Measurements from ENCODE around the gene CRK. TPM values are rescaled to one million over a fixed set of nuclear protein-coding genes. Genes with fewer than 3 reads are reported as not detected.
A peak's percentile ranks its signal among the peaks of the same experiment; 100 is the strongest.

Gene CRK
- total RNA-seq, 1 experiment from 2014 or later: 72.3 TPM

DNA sequence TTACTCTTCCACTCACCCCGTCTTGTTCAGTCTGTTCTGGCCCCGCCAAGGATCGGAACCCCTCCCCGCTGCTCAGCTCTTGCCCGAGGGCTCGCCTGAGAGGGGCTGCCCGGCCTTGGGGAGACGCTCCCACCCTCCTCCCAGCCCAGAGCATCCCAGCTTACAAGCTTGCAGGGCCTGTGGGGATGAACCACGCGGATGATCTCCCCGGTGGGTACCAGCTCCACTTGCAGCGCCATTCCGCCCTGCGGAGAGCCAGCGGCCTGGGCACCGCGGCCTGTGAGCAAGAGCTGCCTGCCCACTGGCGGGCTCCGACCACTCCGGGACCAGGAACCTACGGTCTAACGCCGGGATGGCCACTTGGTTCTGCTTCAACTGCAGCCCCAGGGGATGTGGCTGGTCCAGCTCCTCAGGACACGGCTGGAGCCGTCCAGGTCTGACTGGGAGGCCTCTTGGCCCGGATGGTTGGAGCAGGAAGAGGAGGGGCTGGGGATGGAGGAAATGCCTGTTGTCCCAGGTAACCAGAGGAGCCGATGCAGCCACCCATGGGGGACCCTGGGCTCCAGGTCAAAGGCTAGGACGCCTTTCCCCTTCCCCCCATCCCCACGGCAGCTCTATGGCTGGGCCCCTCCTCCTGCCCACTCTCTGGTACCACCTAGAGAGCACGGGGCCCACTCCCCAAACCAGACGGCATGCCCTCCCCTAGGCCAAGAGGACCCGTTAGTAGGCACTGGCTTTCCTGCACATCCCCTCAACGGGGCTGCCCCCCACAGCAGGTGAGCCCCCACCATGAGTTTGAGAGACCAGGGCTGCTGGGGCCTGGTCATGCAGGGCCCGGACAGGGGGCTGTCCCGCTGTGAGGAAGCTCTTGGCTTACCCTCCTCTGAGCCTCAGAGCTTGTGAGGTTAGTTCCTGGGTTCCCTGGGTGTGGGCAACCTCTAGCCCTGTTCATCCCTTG is 36.5 kb upstream of the CRK start, which contains the start of gene MYO1C:
MYO1C (minus strand) TSS at position 438 of the 958 bp plus-strand sequence; CDS start at position 239, 199 bp downstream.
- peak within 1 kb of the TSS; percentile 86 for H3K27ac Mint-ChIP-seq (ENCODE audit: unreplicated experiment)
- ChIA-PET CTCF (interaction anchor here (0.8 to 1.2 kb wide), 2 partner anchors 23 to 127 kb away, joined by 3 read pairs; no protein-coding TSS in a partner anchor), POLR2A (interaction anchor here (0.6 kb wide), 2 partner anchors 8 to 24 kb away, joined by 3 to 8 read pairs; partner anchors contain the start of gene INPP5K)
- no peak for DNase-seq
- peaks cover 8% of the 10 kb centered on the region for H3K4me1 Mint-ChIP-seq (ENCODE audit: low read depth, unreplicated experiment)
- H3K36me3 Mint-ChIP-seq (ENCODE audit: insufficient read depth, unreplicated experiment): peaks cover 28% of the 10 kb centered on the region
- peaks cover 22% of the 10 kb centered on the region for H3K4me1 ChIP-seq
- no TSS peak for BruUV-seq (replicated peaks)
- no peaks in the 10 kb centered on the region; the same call in 1 of the 2 replicates for H3K36me3 ChIP-seq (ENCODE audit: control insufficient read depth, insufficient read depth, low read length)
- intact Hi-C loops (cut with micrococcal nuclease; ENCODE audit: unreplicated experiment): no loop called here
- H3K9me3 Mint-ChIP-seq (ENCODE audit: unreplicated experiment): no peaks in the 10 kb centered on the region
- peak within 1 kb of the TSS; percentile 59 for H3K4me3 ChIP-seq (ENCODE audit: low read depth, low read length)
- peak within 1 kb of the TSS; percentile 88 for H3K4me3 Mint-ChIP-seq (ENCODE audit: unreplicated experiment)
- no peaks in the 10 kb centered on the region for H3K27me3 ChIP-seq (replicated peaks; ENCODE audit: control insufficient read depth, insufficient read depth, low read length)
- TF ChIP-seq, protein P1, sequence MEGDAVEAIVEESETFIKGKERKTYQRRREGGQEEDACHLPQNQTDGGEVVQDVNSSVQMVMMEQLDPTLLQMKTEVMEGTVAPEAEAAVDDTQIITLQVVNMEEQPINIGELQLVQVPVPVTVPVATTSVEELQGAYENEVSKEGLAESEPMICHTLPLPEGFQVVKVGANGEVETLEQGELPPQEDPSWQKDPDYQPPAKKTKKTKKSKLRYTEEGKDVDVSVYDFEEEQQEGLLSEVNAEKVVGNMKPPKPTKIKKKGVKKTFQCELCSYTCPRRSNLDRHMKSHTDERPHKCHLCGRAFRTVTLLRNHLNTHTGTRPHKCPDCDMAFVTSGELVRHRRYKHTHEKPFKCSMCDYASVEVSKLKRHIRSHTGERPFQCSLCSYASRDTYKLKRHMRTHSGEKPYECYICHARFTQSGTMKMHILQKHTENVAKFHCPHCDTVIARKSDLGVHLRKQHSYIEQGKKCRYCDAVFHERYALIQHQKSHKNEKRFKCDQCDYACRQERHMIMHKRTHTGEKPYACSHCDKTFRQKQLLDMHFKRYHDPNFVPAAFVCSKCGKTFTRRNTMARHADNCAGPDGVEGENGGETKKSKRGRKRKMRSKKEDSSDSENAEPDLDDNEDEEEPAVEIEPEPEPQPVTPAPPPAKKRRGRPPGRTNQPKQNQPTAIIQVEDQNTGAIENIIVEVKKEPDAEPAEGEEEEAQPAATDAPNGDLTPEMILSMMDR (IDR thresholded peaks at IDR 0.05; ENCODE audit: insufficient read depth in 1 of 2, low read depth in 1 of 2, low read length in 1 of 2, severe bottlenecking in 1 of 2, unreplicated experiment in 1 of 2): no peak
- no peaks in the 10 kb centered on the region for H3K27me3 Mint-ChIP-seq (ENCODE audit: insufficient read depth, unreplicated experiment)
- H3K9me3 ChIP-seq: no peaks in the 10 kb centered on the region

DNA sequence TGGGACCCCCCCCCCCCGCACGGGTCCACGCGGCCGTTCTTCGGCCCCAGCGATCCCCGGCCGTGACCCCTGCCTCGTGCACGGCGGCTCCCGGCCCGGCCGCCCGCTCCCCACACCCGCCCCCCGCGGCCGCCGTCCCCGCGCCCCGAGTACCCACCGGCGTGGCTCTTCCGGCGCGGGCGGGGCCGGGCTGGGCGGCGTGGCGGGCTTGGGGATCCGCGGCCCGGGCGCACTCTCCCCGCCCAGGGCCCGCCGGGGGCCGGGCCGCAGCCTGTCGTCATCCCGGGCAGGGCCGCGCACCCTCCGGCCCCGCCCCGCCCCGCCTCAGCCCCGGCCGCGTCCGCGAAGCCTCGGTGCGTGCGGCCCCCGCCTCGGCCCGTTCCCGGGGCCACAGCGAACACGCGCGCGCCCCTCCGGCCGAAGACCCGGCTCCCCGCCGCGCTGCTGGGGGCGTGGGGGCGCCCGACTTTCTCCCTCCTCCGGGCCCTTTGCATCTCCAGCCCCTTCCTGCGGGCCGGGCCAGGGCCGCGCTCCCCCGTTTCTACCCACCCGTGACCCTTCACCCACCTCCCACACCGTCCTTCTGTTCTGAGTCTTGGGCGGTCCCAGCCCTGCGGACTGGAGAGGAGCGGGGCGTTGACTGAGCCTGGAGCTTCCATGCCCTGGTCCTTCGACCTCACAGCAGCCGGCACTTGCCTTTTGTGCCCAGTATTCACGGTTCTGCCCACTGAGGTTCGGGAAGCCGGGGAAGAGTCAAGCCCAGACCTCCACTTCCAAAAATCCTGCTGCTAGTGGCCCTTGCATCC is 35.6 kb upstream of the CRK start:
- H3K4me1 ChIP-seq: peaks cover 22% of the 10 kb centered on the region
- peak overlapping the region; percentile 91 for H3K4me3 Mint-ChIP-seq (ENCODE audit: unreplicated experiment)
- TF ChIP-seq, protein P1 (IDR thresholded peaks at IDR 0.05; ENCODE audit: insufficient read depth in 1 of 2, low read depth in 1 of 2, low read length in 1 of 2, severe bottlenecking in 1 of 2, unreplicated experiment in 1 of 2): no peak
- POLR2A ChIA-PET: interaction anchor here (0.6 kb wide), 1 partner anchor 24 kb away, joined by 3 read pairs; the partner anchor contains the start of gene INPP5K
- no peaks in the 10 kb centered on the region for H3K27me3 Mint-ChIP-seq (ENCODE audit: insufficient read depth, unreplicated experiment)
- TSS peak; percentile 25 for BruUV-seq (replicated peaks)
- no peaks in the 10 kb centered on the region for H3K9me3 Mint-ChIP-seq (ENCODE audit: unreplicated experiment)
- peaks cover 30% of the 10 kb centered on the region for H3K36me3 Mint-ChIP-seq (ENCODE audit: insufficient read depth, unreplicated experiment)
- no peaks in the 10 kb centered on the region; the same call in 1 of the 2 replicates for H3K36me3 ChIP-seq (ENCODE audit: control insufficient read depth, insufficient read depth, low read length)
- no peaks in the 10 kb centered on the region for H3K9me3 ChIP-seq
- intact Hi-C loops (cut with micrococcal nuclease; ENCODE audit: unreplicated experiment): loop anchor here (2.0 kb wide), 1 partner anchor 17 kb away; no protein-coding TSS in a partner anchor
- no peaks in the 10 kb centered on the region for H3K27me3 ChIP-seq (replicated peaks; ENCODE audit: control insufficient read depth, insufficient read depth, low read length)
- peak overlapping the region; percentile 59 for H3K4me3 ChIP-seq (ENCODE audit: low read depth, low read length)
- H3K27ac Mint-ChIP-seq (ENCODE audit: unreplicated experiment): peak overlapping the region; percentile 86
- peaks cover 8% of the 10 kb centered on the region for H3K4me1 Mint-ChIP-seq (ENCODE audit: low read depth, unreplicated experiment)
- CTCF ChIA-PET: interaction anchor here (0.8 to 1.2 kb wide), 2 partner anchors 24 to 127 kb away, joined by 3 read pairs; no protein-coding TSS in a partner anchor
- peak in 1 of 2 experiments; percentile 79 for DNase-seq

Data from Caco-2 (cell line).